T-helper 1 cell treated with Interleukin-12 subunit alpha and Interleukin-12 subunit beta and Interleukin-4 antibody, amounts not matched to agents 30 μg/mL and 1 μg/mL, for 36 hours (primary cell): ENCODE measurements around the gene UMAD1.
A peak's percentile ranks its signal among the peaks of the same experiment; 100 is the strongest.

Experiments
- H3K27ac Mint-ChIP-seq: one replicate; pipeline ENCODE4 v1.8.0; 2021; ENCODE audit warnings: mild to moderate bottlenecking, mixed read lengths
- H3K27me3 Mint-ChIP-seq: one replicate; pipeline ENCODE4 v1.8.0; 2021; ENCODE audit warnings: low read depth, mixed read lengths
- H3K36me3 Mint-ChIP-seq: one replicate; pipeline ENCODE4 v1.8.0; 2021; ENCODE audit warnings: low read depth, mixed read lengths
- H3K4me1 Mint-ChIP-seq: one replicate; pipeline ENCODE4 v1.8.0; 2021; ENCODE audit warnings: low read depth, mixed read lengths
- H3K4me3 Mint-ChIP-seq: one replicate; pipeline ENCODE4 v1.8.0; 2021; ENCODE audit warnings: mild to moderate bottlenecking, moderate library complexity, mixed read lengths
- H3K9me3 Mint-ChIP-seq: one replicate; pipeline ENCODE4 v1.8.0; 2021; ENCODE audit warnings: mixed read lengths

The UMAD1 gene

DNA sequence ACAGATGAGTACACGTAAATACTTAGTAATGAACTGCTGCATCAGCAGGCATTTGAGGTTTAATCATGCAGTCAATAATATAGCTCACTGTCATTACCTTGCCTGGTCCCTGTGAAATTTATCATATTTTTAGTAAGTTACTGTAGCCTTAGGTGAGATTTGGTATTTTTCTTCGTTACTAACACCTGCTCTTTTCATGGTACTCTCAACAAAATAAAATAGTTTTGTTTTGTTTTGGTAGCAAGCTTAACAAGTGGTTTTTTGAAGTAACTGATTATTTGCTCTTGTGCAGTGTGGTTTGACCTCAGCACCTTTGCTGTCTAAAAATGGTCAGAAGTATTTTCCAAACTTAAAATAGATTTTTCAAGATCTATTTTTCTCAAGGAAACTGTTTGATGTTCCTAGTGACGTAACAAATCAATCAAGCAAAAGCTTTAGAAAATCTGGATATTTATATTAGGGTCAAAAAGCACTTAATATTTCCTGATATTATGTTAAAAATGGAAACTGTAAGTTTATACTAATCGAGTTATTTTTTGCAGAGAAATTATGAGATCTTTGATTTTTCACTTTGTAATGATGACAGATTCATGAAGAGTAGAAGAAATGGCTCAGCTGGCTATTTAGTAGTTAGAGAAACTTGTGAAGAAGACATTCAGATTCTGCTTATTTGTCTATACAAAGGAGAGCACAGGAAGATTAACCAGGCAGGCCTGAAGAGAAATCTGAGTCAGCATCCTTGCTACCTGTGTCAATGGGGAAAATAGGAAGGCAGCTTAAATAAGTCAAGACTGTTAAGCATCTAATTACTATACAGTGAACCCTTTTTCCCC lies 98.9 kb downstream of the UMAD1 start:
- Mint-ChIP-seq H3K4me3 (no peak overlapping the region), H3K9me3 (no peaks in the 10 kb centered on the region), H3K27ac (no peak overlapping the region), H3K27me3 (no peaks in the 10 kb centered on the region), H3K36me3 (peaks cover 2% of the 10 kb centered on the region), H3K4me1 (peaks cover 11% of the 10 kb centered on the region)

GRCh38 chr7:7740037-7740355 lies 99.4 kb downstream of the UMAD1 start:
- Mint-ChIP-seq H3K4me3 (no peak overlapping the region), H3K36me3 (peaks cover 2% of the 10 kb centered on the region), H3K4me1 (peaks cover 11% of the 10 kb centered on the region), H3K27me3 (no peaks in the 10 kb centered on the region), H3K9me3 (no peaks in the 10 kb centered on the region), H3K27ac (no peak overlapping the region)

DNA sequence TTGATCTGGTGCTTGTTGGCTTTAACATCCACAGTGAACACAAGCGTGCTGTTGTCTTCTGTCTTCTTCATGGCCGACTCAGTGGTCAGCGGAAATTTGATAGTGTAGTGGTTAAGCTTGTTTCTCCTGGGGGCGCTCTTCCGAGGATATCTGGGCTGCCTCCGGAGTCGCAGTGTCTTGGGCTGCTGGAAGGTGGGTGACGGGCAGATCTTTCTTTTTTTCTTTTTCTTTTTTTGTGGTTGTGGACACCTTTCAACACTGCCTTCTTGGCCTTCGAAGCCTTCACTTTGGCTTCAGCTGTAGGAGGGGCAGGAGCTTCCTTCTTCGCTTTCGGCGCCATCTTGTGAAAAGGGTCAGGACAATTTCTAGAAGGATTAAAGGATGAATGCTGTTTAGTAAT lies 101.7 kb downstream of the UMAD1 start:
- H3K4me1 Mint-ChIP-seq = peaks cover 11% of the 10 kb centered on the region
- H3K36me3 Mint-ChIP-seq = peaks cover 2% of the 10 kb centered on the region
- H3K27me3 Mint-ChIP-seq = no peaks in the 10 kb centered on the region
- H3K9me3 Mint-ChIP-seq = no peaks in the 10 kb centered on the region
- no peak overlapping the region for H3K4me3 Mint-ChIP-seq
- H3K27ac Mint-ChIP-seq = no peak overlapping the region

DNA sequence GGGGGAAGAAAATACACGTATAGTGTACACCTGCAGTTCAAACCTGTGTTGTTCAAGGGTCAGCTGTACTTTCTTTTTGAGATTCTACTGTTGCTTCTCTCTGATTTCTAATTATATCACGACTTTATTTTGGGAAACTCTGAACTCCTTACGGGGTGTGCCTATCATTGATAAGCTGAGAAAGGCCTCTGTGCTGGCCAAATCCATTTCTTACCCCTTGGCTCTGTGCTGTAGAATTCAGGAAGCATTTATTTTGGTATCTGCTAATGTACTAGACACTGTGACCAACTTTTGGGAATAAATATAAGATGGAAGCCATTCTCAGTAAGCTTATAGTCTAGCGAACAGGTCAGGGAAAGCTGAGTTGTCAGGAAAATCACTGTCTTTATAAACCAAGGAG lies 104.7 kb downstream of the UMAD1 start:
- no peaks in the 10 kb centered on the region for H3K36me3 Mint-ChIP-seq
- no peaks in the 10 kb centered on the region for H3K4me1 Mint-ChIP-seq
- no peaks in the 10 kb centered on the region for H3K27me3 Mint-ChIP-seq
- no peak overlapping the region for H3K27ac Mint-ChIP-seq
- H3K9me3 Mint-ChIP-seq = no peaks in the 10 kb centered on the region
- no peak overlapping the region for H3K4me3 Mint-ChIP-seq

DNA sequence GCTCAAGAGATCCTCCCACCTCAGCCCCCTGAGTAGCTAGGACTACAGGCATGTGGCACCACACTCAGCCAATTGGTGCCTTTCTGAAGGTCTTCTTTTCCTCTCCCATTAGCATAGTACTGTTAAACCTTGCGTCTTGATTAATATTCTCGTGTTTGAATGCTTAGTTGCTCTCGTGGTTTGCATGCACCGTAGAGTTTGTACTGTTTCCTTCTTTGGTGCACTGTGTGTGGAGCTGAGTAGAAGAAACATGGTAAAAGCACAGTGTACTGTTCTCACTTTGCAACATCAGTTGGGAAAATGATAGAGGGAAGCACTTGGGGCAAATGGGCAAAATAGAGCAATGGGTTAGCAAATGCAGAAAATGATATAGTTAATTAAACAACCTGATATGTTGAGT lies 105.4 kb downstream of the UMAD1 start:
- no peak overlapping the region for H3K4me3 Mint-ChIP-seq
- no peaks in the 10 kb centered on the region for H3K36me3 Mint-ChIP-seq
- H3K4me1 Mint-ChIP-seq = peaks cover under 1% of the 10 kb centered on the region
- no peaks in the 10 kb centered on the region for H3K27me3 Mint-ChIP-seq
- H3K9me3 Mint-ChIP-seq = no peaks in the 10 kb centered on the region
- no peak overlapping the region for H3K27ac Mint-ChIP-seq

GRCh38 chr7:7746458-7746857 lies 105.9 kb downstream of the UMAD1 start:
- H3K9me3 Mint-ChIP-seq = no peaks in the 10 kb centered on the region
- no peaks in the 10 kb centered on the region for H3K36me3 Mint-ChIP-seq
- H3K27me3 Mint-ChIP-seq = no peaks in the 10 kb centered on the region
- no peak overlapping the region for H3K4me3 Mint-ChIP-seq
- H3K4me1 Mint-ChIP-seq = peaks cover 4% of the 10 kb centered on the region
- no peak overlapping the region for H3K27ac Mint-ChIP-seq

DNA sequence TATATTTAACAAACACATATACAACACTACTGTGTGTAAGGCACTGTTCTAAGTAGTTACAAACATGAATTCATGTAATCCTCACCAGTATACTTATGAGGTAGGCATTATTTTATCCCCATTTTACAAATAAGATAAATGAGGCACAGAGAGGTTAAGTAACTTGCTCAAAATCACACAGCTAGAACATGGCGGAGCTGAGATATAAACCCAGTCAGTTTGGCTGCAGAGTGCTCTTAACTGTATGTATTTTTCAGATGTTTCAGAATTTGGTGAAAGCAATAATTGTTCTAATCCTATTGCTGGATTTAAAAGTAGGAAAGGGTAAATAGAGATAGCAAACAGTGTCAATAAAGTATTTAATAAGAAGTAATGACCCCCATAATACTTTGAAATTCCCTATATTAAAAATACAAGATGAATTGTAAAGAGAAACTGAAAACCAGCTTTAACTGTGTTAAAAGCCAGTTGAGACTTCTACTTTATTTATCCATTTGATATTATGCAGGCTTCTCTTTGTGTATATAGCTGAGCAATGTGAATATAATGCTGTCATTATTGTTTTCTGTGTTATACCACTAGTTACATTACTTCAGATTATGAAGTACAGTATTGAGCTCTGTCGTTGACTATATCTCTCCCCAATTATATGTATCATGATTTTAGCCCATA lies 110.2 kb downstream of the UMAD1 start:
- Mint-ChIP-seq H3K4me3 (no peak overlapping the region), H3K4me1 (peaks cover 4% of the 10 kb centered on the region), H3K9me3 (no peaks in the 10 kb centered on the region), H3K27ac (no peak overlapping the region), H3K36me3 (no peaks in the 10 kb centered on the region), H3K27me3 (no peaks in the 10 kb centered on the region)

GRCh38 chr7:7751243-7752092 lies 110.9 kb downstream of the UMAD1 start:
- Mint-ChIP-seq H3K27me3 (no peaks in the 10 kb centered on the region), H3K27ac (no peak overlapping the region), H3K4me3 (no peak overlapping the region), H3K36me3 (no peaks in the 10 kb centered on the region), H3K4me1 (peaks cover 4% of the 10 kb centered on the region), H3K9me3 (no peaks in the 10 kb centered on the region)

DNA sequence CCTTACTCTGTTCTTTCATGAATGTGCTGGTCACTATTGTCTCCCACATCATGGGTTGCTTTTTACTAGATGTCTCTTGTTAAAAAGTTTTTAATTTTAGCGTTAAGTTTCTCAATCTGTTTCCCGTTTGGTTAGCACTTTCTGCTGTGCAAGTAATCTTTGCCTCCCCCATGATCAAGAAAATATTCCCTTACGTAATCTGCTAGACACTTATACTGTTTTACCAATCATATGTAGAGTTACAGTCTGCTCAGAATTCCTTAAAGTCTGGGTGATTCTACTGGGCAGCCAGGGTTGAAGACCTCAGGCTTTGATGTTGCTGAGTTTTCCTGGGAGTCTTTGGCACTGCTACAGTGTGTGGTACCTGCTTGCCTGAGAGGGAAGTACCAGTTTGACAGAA lies 116.0 kb downstream of the UMAD1 start:
- no peaks in the 10 kb centered on the region for H3K27me3 Mint-ChIP-seq
- no peaks in the 10 kb centered on the region for H3K36me3 Mint-ChIP-seq
- H3K9me3 Mint-ChIP-seq = no peaks in the 10 kb centered on the region
- H3K4me1 Mint-ChIP-seq = peaks cover 6% of the 10 kb centered on the region
- H3K27ac Mint-ChIP-seq = no peak overlapping the region
- no peak overlapping the region for H3K4me3 Mint-ChIP-seq

GRCh38 chr7:7757576-7757975 lies 117.0 kb downstream of the UMAD1 start:
- Mint-ChIP-seq H3K36me3 (no peaks in the 10 kb centered on the region), H3K4me1 (peaks cover 15% of the 10 kb centered on the region), H3K27ac (no peak overlapping the region), H3K27me3 (no peaks in the 10 kb centered on the region), H3K9me3 (no peaks in the 10 kb centered on the region), H3K4me3 (no peak overlapping the region)

GRCh38 chr7:7761340-7761973 lies 120.9 kb downstream of the UMAD1 start:
- Mint-ChIP-seq H3K27me3 (no peaks in the 10 kb centered on the region), H3K27ac (peak overlapping the region; percentile 52), H3K4me3 (peak overlapping the region; percentile 81), H3K9me3 (no peaks in the 10 kb centered on the region), H3K4me1 (peaks cover 23% of the 10 kb centered on the region), H3K36me3 (no peaks in the 10 kb centered on the region)

GRCh38 chr7:7761974-7762779 lies 121.6 kb downstream of the UMAD1 start:
- peak overlapping the region; percentile 81 for H3K4me3 Mint-ChIP-seq
- H3K27me3 Mint-ChIP-seq = no peaks in the 10 kb centered on the region
- no peaks in the 10 kb centered on the region for H3K9me3 Mint-ChIP-seq
- H3K36me3 Mint-ChIP-seq = no peaks in the 10 kb centered on the region
- H3K4me1 Mint-ChIP-seq = peaks cover 23% of the 10 kb centered on the region
- H3K27ac Mint-ChIP-seq = peak overlapping the region; percentile 85

GRCh38 chr7:7764520-7765396 lies 124.2 kb downstream of the UMAD1 start:
- Mint-ChIP-seq H3K9me3 (no peaks in the 10 kb centered on the region), H3K27ac (peak overlapping the region; percentile 1), H3K4me3 (no peak overlapping the region)

More at GRCh38 chr7:7764520-7765396, 124.2 kb downstream of the UMAD1 start:
- Mint-ChIP-seq H3K36me3 (no peaks in the 10 kb centered on the region), H3K4me1 (peaks cover 23% of the 10 kb centered on the region), H3K27me3 (peaks cover 5% of the 10 kb centered on the region)
